GM12873 (cell line): Measurements from ENCODE around the gene ANKMY1.

Experiments used
- CTCF ChIP-seq: IDR thresholded peaks from 2 replicates; pipeline ENCODE4 v1.5.1; 2012; ENCODE audit warnings: low read depth, mild to moderate bottlenecking, moderate library complexity, low read length, control low read depth; ENCODE audit not compliant: insufficient read depth; ENCODE audit errors: missing control alignments

ANKMY1 gene

DNA sequence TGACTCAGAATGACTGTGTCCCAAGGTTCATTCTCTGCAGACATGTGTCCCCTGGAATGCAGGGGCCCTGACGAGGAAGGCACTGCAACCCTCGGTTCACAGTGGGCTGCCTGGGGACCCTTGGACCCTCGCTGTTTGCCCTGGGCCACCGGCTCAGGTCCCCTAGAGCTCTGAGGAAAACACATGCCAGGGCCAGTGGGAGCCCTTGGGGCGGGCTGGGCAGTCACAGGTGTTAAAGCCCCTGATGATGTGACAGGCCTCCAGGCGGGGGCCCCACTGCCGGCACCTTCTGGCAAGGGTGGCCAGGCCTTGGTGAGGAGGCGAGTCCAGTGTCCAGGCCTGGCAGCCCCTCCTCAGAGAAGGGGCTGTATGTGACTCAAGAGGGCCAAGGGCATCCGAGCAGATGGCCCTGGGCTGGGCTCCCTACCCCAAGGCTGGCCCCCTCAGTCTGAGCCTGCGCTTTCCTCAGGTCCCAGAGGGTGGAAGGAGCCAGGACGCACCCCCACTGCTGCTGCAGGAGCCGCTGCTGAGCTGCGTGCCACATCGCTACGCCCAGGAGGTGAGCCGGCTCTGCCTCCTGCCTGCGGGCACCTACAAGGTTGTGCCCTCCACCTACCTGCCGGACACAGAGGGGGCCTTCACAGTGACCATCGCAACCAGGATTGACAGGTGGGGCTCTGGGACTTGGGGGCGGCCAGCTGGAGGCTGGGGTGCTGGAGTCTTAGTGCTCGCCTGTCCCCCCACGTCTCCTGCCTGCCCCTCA is 39.8 kb upstream of the ANKMY1 start:
- TF ChIP-seq CTCF, result no peak

DNA sequence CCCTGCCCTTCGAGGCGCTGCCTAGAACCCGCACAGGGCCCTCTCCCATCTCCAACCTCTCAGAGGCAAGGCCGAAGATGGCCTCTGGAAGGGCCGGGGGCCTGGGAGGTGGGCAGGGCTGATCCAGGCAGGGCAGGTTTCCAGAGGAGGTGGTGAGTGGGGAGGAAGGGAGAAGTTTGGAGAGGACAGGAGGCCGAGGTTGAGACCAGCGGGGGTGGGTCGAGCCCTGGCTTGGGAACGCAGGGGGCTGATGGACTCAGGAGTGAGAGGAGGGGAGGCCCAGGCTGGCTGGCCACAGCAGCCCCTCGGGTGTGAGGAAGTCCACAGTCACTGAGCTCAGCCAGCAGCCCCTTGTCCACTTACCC is 39.2 kb upstream of the ANKMY1 start:
- TF ChIP-seq CTCF, result no peak

- TF ChIP-seq CTCF, result no peak
Observed at GRCh38 chr2:240596491-240596931, 38.7 kb upstream of the ANKMY1 start.

DNA sequence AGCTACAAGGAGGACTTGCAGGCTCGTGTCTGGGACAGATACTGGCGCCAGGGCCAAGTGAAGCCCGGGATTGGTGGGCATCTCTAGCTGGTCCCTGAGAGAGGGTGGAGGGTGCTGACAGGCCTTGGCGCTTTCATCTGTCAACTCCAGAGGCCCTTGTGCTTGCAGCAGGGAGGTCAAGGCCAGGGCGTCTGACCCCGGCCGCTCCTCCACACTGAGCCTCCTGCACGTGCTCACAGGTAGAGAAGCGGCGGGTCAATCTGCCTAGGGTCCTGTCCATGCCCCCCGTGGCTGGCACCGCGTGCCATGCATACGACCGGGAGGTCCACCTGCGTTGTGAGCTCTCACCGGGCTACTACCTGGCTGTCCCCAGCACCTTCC is 38.3 kb upstream of the ANKMY1 start:
- TF ChIP-seq CTCF, result no peak

DNA sequence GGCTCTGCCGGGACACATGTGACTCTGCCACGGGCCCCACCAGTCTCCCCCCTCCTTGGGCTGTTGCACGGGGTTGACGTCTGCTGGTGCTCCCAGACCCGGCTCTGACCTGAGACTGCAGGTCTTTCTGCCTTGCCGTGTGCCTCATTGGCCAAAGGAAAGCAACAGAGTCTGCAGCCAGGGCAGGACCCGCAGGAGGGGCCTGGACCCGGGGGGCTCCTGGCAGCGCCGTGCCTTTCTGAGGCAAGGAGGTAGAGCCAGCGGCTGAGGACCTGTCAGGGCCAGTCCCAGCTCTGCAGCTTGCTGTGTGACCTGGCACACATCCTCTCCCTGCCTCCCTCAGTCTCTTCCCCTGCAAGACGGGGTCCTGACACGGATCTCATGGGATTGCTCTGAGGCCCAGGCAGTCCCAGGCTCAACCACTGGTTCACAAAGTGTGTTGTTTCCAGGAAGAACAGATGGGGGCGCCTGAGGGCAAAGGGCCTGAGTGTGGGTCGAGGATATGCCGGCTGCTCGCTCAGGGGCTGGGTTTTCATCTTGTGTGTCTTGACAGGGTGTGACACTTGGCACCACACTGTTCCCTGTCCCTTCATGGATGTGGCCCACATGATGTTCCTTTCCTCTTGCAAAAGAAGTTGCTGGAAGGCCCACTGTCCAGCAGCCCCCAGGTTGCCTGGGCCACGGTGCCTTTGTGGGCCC is 37.7 kb upstream of the ANKMY1 start:
- peak; percentile 76 for TF ChIP-seq CTCF

GRCh38 chr2:240594511-240595380 is 37.0 kb upstream of the ANKMY1 start:
- TF ChIP-seq CTCF, result no peak
